RKO (cell line): Measurements from ENCODE around the gene ZDBF2.
"Not testable (repeated sequence)": the region's sequence is repeated elsewhere in the genome, so short reads cannot be mapped to it uniquely, and the experiment has no call there.

Experiments used
- DNase-seq: peaks from one replicate; pipeline ENCODE4 v3.0.0-alpha.2; 2016; ENCODE audit warnings: low spot score

Gene ZDBF2

GRCh38 chr2:206274434-206275311 is at the start of gene ZDBF2:
Gene ZDBF2, plus strand, starts transcription at chr2:206274663. Its CDS starts 7,187 bp downstream, at chr2:206281850.
- DNase-seq: peak; percentile 54

GRCh38 chr2:206225435-206226232 is 48.8 kb upstream of the ZDBF2 start:
- no peak for DNase-seq

GRCh38 chr2:206228636-206229035 is 45.8 kb upstream of the ZDBF2 start:
- DNase-seq: not testable (repeated sequence)

GRCh38 chr2:206229642-206230041 is 44.8 kb upstream of the ZDBF2 start:
- DNase-seq: no peak

GRCh38 chr2:206230060-206230762 is 44.3 kb upstream of the ZDBF2 start:
- no peak for DNase-seq

GRCh38 chr2:206231669-206232286 is 42.7 kb upstream of the ZDBF2 start:
- no peak for DNase-seq

GRCh38 chr2:206232287-206233035 is 42.0 kb upstream of the ZDBF2 start:
- DNase-seq: no peak

GRCh38 chr2:206239157-206239556 is 35.3 kb upstream of the ZDBF2 start:
- no peak for DNase-seq

GRCh38 chr2:206240327-206240726 is 34.1 kb upstream of the ZDBF2 start:
- DNase-seq: peak; percentile 40

- no peak for DNase-seq
Observed at GRCh38 chr2:206241736-206242135, 32.7 kb upstream of the ZDBF2 start.

GRCh38 chr2:206245265-206245672 is 29.2 kb upstream of the ZDBF2 start:
- DNase-seq: no peak

- DNase-seq: no peak
Observed at GRCh38 chr2:206250041-206250897, 24.2 kb upstream of the ZDBF2 start.

- no peak for DNase-seq
Observed at GRCh38 chr2:206253125-206253776, 21.2 kb upstream of the ZDBF2 start.

- no peak for DNase-seq
Observed at GRCh38 chr2:206253777-206254166, 20.7 kb upstream of the ZDBF2 start.

- DNase-seq: no peak
Observed at GRCh38 chr2:206255003-206255402, 19.5 kb upstream of the ZDBF2 start.

- DNase-seq: no peak
Observed at GRCh38 chr2:206256706-206257205, 17.7 kb upstream of the ZDBF2 start.

GRCh38 chr2:206257350-206257749 is 17.1 kb upstream of the ZDBF2 start:
- no peak for DNase-seq

GRCh38 chr2:206257861-206258260 is 16.6 kb upstream of the ZDBF2 start:
- DNase-seq: no peak

- DNase-seq: not testable (repeated sequence)
Observed at GRCh38 chr2:206258615-206259014, 15.8 kb upstream of the ZDBF2 start.
